GM21381 (cell line): ENCODE results near the gene INPP5B.
A peak's percentile ranks its signal among the peaks of the same experiment; 100 is the strongest.
"Not testable (repeated sequence)": the region's sequence is repeated elsewhere in the genome, so short reads cannot be mapped to it uniquely, and the experiment has no call there.

Source experiments
- ATAC-seq: cut with Tn5 transposase; IDR thresholded peaks from one replicate; pipeline ENCODE4 v1.9.1; 2021; ENCODE audit warnings: mild to moderate bottlenecking, moderate library complexity; ENCODE audit not compliant: unreplicated experiment

INPP5B gene

GRCh38 chr1:37948841-37949240, 2.0 kb upstream of the INPP5B start:
- no peak for ATAC-seq

GRCh38 chr1:37948166-37948565, 1.3 kb upstream of the INPP5B start:
- ATAC-seq = no peak

GRCh38 chr1:37947364-37947763, 511 bp upstream of the INPP5B start:
- no peak for ATAC-seq

- ATAC-seq = no peak
Measured at GRCh38 chr1:37945743-37946702, 830 bp downstream of the INPP5B start.

GRCh38 chr1:37945251-37945650, 1.6 kb downstream of the INPP5B start:
- ATAC-seq = no peak

- ATAC-seq = no peak
Measured at GRCh38 chr1:37944816-37945215, 2.0 kb downstream of the INPP5B start.

GRCh38 chr1:37944086-37944763, 2.6 kb downstream of the INPP5B start:
- no peak for ATAC-seq

- ATAC-seq = no peak
Measured at GRCh38 chr1:37940299-37940947, 6.4 kb downstream of the INPP5B start.

- ATAC-seq = not testable (repeated sequence)
Measured at GRCh38 chr1:37936760-37937159, 10.1 kb downstream of the INPP5B start.

GRCh38 chr1:37932759-37933158, 14.1 kb downstream of the INPP5B start:
- no peak for ATAC-seq

GRCh38 chr1:37931361-37932158, 15.3 kb downstream of the INPP5B start:
- peak; percentile 91 for ATAC-seq

GRCh38 chr1:37931102-37931360, 15.8 kb downstream of the INPP5B start:
- no peak for ATAC-seq

GRCh38 chr1:37930246-37931101, 16.4 kb downstream of the INPP5B start:
- ATAC-seq = no peak

- no peak for ATAC-seq
Measured at GRCh38 chr1:37926038-37926924, 20.6 kb downstream of the INPP5B start.

GRCh38 chr1:37925316-37925715, 21.5 kb downstream of the INPP5B start:
- ATAC-seq = no peak

GRCh38 chr1:37923551-37923889, 23.3 kb downstream of the INPP5B start:
- ATAC-seq = no peak

GRCh38 chr1:37922767-37923550, 23.9 kb downstream of the INPP5B start:
- ATAC-seq = peak; percentile 60

- ATAC-seq = no peak
Measured at GRCh38 chr1:37919277-37919676, 27.6 kb downstream of the INPP5B start.
